K562 (cell line): ENCODE measurements around the gene CCL24. TPM values are rescaled to one million over a fixed set of nuclear protein-coding genes. Genes with fewer than 3 reads are reported as not detected.

Experiments
- ATAC-seq: fragments of 200-7000 bp; cut with Tn5 transposase; 3 replicates; pipeline ENCODE4 v1.9.1; 2020; ENCODE audit warnings: moderate library complexity
- BruUV-seq: library from RNA; stranded (reverse); fragments of 400-500 nt; replicated peaks from 2 replicates; lab custom pipeline; 2021; lab: Mats Ljungman, UMichigan
- CTCF ChIA-PET: fragments of 300-600 bp; formaldehyde crosslinking; extraction: SDS; loops from one replicate; lab custom pipeline; 2021; ENCODE audit warnings: low intra/inter-chr PET ratio; lab: Yijun Ruan, JAX
- POLR2A ChIA-PET: fragments of 300-600, 350-650 bp; sonication (Branson Sonifier 250); formaldehyde crosslinking; extraction: SDS; loops from one replicate; lab custom pipeline; 2021; ENCODE audit warnings: antibody characterized with exemption, inconsistent platforms; lab: Yijun Ruan, JAX
- DNase-seq, 4 experiments: peaks; one replicate each; pipeline versions ENCODE4 v3.0.0 to v3.0.0-alpha.2; 2011 to 2018; ENCODE audit warnings: low spot score in 3 of 4, mixed read lengths in 3 of 4; ENCODE audit errors: extremely low read depth in 1 of 4
- FAIRE-seq: peaks from 2 replicates; lab custom pipeline; 2011; peaks lifted over from hg19 to GRCh38; lab: Jason Lieb, UNC
- H2AFZ ChIP-seq: 2 replicates; pipeline ENCODE4 v1.6.0; 2011; ENCODE audit warnings: low read depth, low read length, control low read depth, inconsistent platforms
- H3K27ac ChIP-seq: fragments of 200-600 bp; 3 replicates; pipeline ENCODE4 v1.8.0; 2011; ENCODE audit warnings: low read depth, mild to moderate bottlenecking, control low read depth, inconsistent platforms, low read length, moderate library complexity, mixed read lengths; ENCODE audit errors: extremely low read depth
- H3K27me3 ChIP-seq, 2 experiments: fragments of 300-600 bp in 1 of 2; 2 replicates in 1 of 2; 3 replicates in 1 of 2; pipeline versions ENCODE4 v1.6.0 to v1.8.0; 2011; ENCODE audit warnings: inconsistent platforms in 2 of 2, low read length in 2 of 2, mild to moderate bottlenecking in 1 of 2, mixed read lengths in 1 of 2, moderate library complexity in 1 of 2; ENCODE audit not compliant: control insufficient read depth in 2 of 2, insufficient read depth in 2 of 2
- H3K36me3 ChIP-seq: fragments of 300-600 bp; 3 replicates; pipeline ENCODE4 v1.8.0; 2011; ENCODE audit warnings: mild to moderate bottlenecking, low read length, inconsistent platforms; ENCODE audit not compliant: control insufficient read depth, insufficient read depth
- H3K4me1 ChIP-seq, 2 experiments: fragments of 200-600 bp in 1 of 2; replicated peaks in 1 of 2; 2 replicates in 1 of 2; 3 replicates in 1 of 2; pipeline versions ENCODE4 v1.5.1 to v1.8.0; 2011; ENCODE audit warnings: inconsistent platforms in 2 of 2, low read length in 2 of 2, mild to moderate bottlenecking in 1 of 2, mixed read lengths in 1 of 2, moderate library complexity in 1 of 2; ENCODE audit not compliant: control insufficient read depth in 2 of 2, insufficient read depth in 2 of 2
- H3K4me2 ChIP-seq: 2 replicates; pipeline ENCODE4 v1.6.1; 2011; ENCODE audit warnings: low read length, control low read depth, inconsistent platforms, mixed read lengths; ENCODE audit not compliant: insufficient read depth
- H3K4me3 ChIP-seq: fragments of 200-600 bp; sonication (generic), shearing (Covaris generic); 2 replicates; pipeline ENCODE4 v1.5.1; 2016; ENCODE audit warnings: control low read depth, inconsistent platforms
- H3K79me2 ChIP-seq: fragments of 200-600 bp; 3 replicates; pipeline ENCODE4 v1.8.0; 2011; ENCODE audit warnings: low read length, inconsistent platforms; ENCODE audit not compliant: control insufficient read depth, insufficient read depth
- H3K9ac ChIP-seq, 2 experiments: 2 replicates each; pipeline versions ENCODE4 v1.6.0 to v1.6.1; 2011; ENCODE audit warnings: low read depth in 2 of 2, low read length in 2 of 2, control low read depth in 1 of 2, inconsistent platforms in 1 of 2, mild to moderate bottlenecking in 1 of 2, mixed read lengths in 1 of 2; ENCODE audit not compliant: insufficient read depth in 1 of 2
- H3K9me1 ChIP-seq: one replicate; pipeline ENCODE4 v1.6.0; 2011; ENCODE audit warnings: inconsistent platforms, mild to moderate bottlenecking, low read length, moderate library complexity; ENCODE audit not compliant: control insufficient read depth, insufficient read depth
- H3K9me3 ChIP-seq: replicated peaks from 2 replicates; pipeline ENCODE4 v1.5.1; 2011; ENCODE audit warnings: low read depth, low read length, inconsistent platforms; ENCODE audit not compliant: control insufficient read depth, insufficient read depth
- H4K20me1 ChIP-seq: replicated peaks from 2 replicates; pipeline ENCODE4 v1.6.1; 2011; ENCODE audit warnings: low read length, inconsistent platforms, mixed read lengths; ENCODE audit not compliant: control insufficient read depth, insufficient read depth
- BRCA1 ChIP-seq, 2 experiments: fragments of 450-650 bp in 1 of 2; sonication (generic) in 1 of 2; formaldehyde crosslinking in 1 of 2; IDR thresholded peaks; 2 replicates each; pipeline versions ENCODE4 v1.5.0 to v1.6.1; 2017 to 2020; ENCODE audit warnings: mild to moderate bottlenecking in 1 of 2, missing genetic modification reagents in 1 of 2
- DNMT1 ChIP-seq: fragments of 450-650 bp; IDR thresholded peaks from 2 replicates; pipeline ENCODE4 v1.6.1; 2016; ENCODE audit warnings: antibody characterized with exemption, mild to moderate bottlenecking
- ERF ChIP-seq: fragments of 450-650 bp; formaldehyde crosslinking; IDR thresholded peaks from 2 replicates; pipeline ENCODE4 v1.4.0; 2020; ENCODE audit warnings: mild to moderate bottlenecking, mixed read lengths
- ETV1 ChIP-seq: fragments of 450-650 bp; conservative IDR thresholded peaks from 2 replicates; pipeline ENCODE4 v1.6.1; 2016; ENCODE audit warnings: missing genetic modification characterization, control low read depth, low read depth, missing compliant biosample characterization
- FOXA1 ChIP-seq: fragments of 450-650 bp; IDR thresholded peaks from 2 replicates; pipeline ENCODE4 v1.6.1; 2016; ENCODE audit warnings: mild to moderate bottlenecking, borderline replicate concordance
- FOXA3 ChIP-seq, 2 experiments: fragments of 450-650 bp in 1 of 2; sonication (generic) in 1 of 2; formaldehyde crosslinking; IDR thresholded peaks in 1 of 2; conservative IDR thresholded peaks in 1 of 2; 2 replicates each; pipeline versions ENCODE4 v1.4.0 to v1.8.0; 2020 to 2022; ENCODE audit warnings: mild to moderate bottlenecking in 2 of 2, missing genetic modification reagents in 1 of 2
- HDAC2 ChIP-seq: fragments of 450-650 bp; IDR thresholded peaks from 2 replicates; pipeline ENCODE4 v1.6.1; 2016; ENCODE audit warnings: mild to moderate bottlenecking
- HNRNPK ChIP-seq: fragments of 200-400 bp; formaldehyde crosslinking; IDR thresholded peaks from one replicate; pipeline ENCODE4 v1.6.1; 2018; ENCODE audit warnings: mild to moderate bottlenecking, low read depth, low read length; ENCODE audit not compliant: poor library complexity, severe bottlenecking
- MTA3 ChIP-seq: fragments of 450-650 bp; formaldehyde crosslinking; IDR thresholded peaks from 2 replicates; pipeline ENCODE4 v1.6.1; 2017; ENCODE audit warnings: mild to moderate bottlenecking, borderline replicate concordance
- NFXL1 ChIP-seq: fragments of 450-650 bp; formaldehyde crosslinking; IDR thresholded peaks from 2 replicates; pipeline ENCODE4 v1.4.0; 2021; ENCODE audit warnings: mild to moderate bottlenecking
- PRPF4 ChIP-seq: fragments of 200-400 bp; formaldehyde crosslinking; IDR thresholded peaks from one replicate; pipeline ENCODE4 v1.6.1; 2017; ENCODE audit warnings: low read length, low read depth, mild to moderate bottlenecking; ENCODE audit not compliant: insufficient read depth, poor library complexity, severe bottlenecking
- TCF7L2 ChIP-seq: fragments of 150-350 bp; IDR thresholded peaks from 2 replicates; pipeline ENCODE4 v1.6.1; 2016; ENCODE audit warnings: low read depth, mild to moderate bottlenecking, low read length, moderate library complexity
- ZBTB7A ChIP-seq: IDR thresholded peaks from 2 replicates; pipeline ENCODE4 v1.6.1; 2011; ENCODE audit warnings: low read depth, mild to moderate bottlenecking, low read length, moderate library complexity, borderline replicate concordance; ENCODE audit not compliant: control insufficient read depth
- ZNF175 ChIP-seq: fragments of 200-800 bp; sonication (Bioruptor generic); IDR thresholded peaks from 2 replicates; pipeline ENCODE4 v1.6.1; 2016; ENCODE audit warnings: low read depth, mild to moderate bottlenecking, missing genetic modification characterization, missing compliant biosample characterization
- ZNF212 ChIP-seq: fragments of 450-650 bp; formaldehyde crosslinking; IDR thresholded peaks from 2 replicates; pipeline ENCODE4 v1.4.0; 2020; ENCODE audit warnings: mild to moderate bottlenecking
- ZNF586 ChIP-seq: fragments of 450-650 bp; formaldehyde crosslinking; conservative IDR thresholded peaks from 2 replicates; pipeline ENCODE4 v1.4.0; 2020; ENCODE audit warnings: mild to moderate bottlenecking, moderate library complexity
- ZNF766 ChIP-seq: fragments of 200-800 bp; sonication (Bioruptor generic); conservative IDR thresholded peaks from 2 replicates; pipeline ENCODE4 v1.6.1; 2016; ENCODE audit warnings: missing genetic modification characterization, missing compliant biosample characterization
- ZNF77 ChIP-seq: fragments of 250-450 bp; sonication (Bioruptor Pico); IDR thresholded peaks from 2 replicates; pipeline ENCODE4 v1.5.0; 2020
- WGBS: fragments of 100-300 bp; shearing (Covaris generic); methylation state at CpG from one replicate; pipeline ENCODE4 v1.1.6; 2016; ENCODE audit warnings: low coverage, mixed read lengths; ENCODE audit not compliant: insufficient coverage; ENCODE audit errors: missing lambda C conversion rate; 5-methylcytosine and 5-hydroxymethylcytosine counted together
- in situ Hi-C: fragments of 300-500 bp; cut with MboI; formaldehyde crosslinking; loops from 4 replicates; pipeline ENCODE4 v1.15.0; 2018; ENCODE audit warnings: inconsistent platforms, mixed read lengths
- intact Hi-C: fragments of 100-400 bp; cut with micrococcal nuclease; formaldehyde crosslinking; loops from 2 replicates; pipeline ENCODE4 v1.14.2; 2022
- polyA plus RNA-seq, 8 experiments: library from polyadenylated mRNA; depleted of rRNA in 4 of 8; stranded (reverse) in 5 of 8; unstranded in 3 of 8; fragments of >200 nt; fragmentation: Nextera tagmentation in 2 of 8; fragmentation: Illumina TruSeq in 1 of 8; extraction: Ambion mirVana in 2 of 8; extraction: Trizol in 1 of 8; gene quantifications; 2 replicates each; pipeline versions ENCODE4 v1.2.1 to v1.2.3, GENCODE V29; 2011 to 2014; ENCODE audit warnings: inconsistent platforms in 1 of 8, missing spikeins in 1 of 8
- total RNA-seq, 7 experiments: library from RNA; depleted of rRNA in 6 of 7; stranded (reverse); fragments of >200 nt in 6 of 7; fragmentation: Illumina TruSeq in 2 of 7; extraction: Trizol in 2 of 7; gene quantifications; 2 replicates each; pipeline versions ENCODE4 v1.2.1 to v1.2.3, GENCODE V29; 2011 to 2021; ENCODE audit warnings: low replicate concordance in 1 of 7
- TF ChIP-seq, protein P1 (sequence below), 3 experiments: IDR thresholded peaks in 2 of 3; conservative IDR thresholded peaks in 1 of 3; 2 replicates each; pipeline ENCODE4 v1.5.1; 2011 to 2012; ENCODE audit warnings: low read length in 3 of 3, mild to moderate bottlenecking in 3 of 3, control low read depth in 2 of 3, improper control_type of control experiment in 1 of 3, inconsistent platforms in 1 of 3, low read depth in 1 of 3, mixed read lengths in 1 of 3, moderate library complexity in 1 of 3; ENCODE audit not compliant: insufficient read depth in 2 of 3
- TF ChIP-seq, protein P2 (sequence below): sonication (generic); formaldehyde crosslinking; IDR thresholded peaks from 2 replicates; pipeline ENCODE4 v1.8.0; 2022; ENCODE audit warnings: mild to moderate bottlenecking, low read depth, missing genetic modification reagents

CCL24 gene
- total and polyA plus RNA-seq, 9 of the 15 experiments (the other 6 are each of a cell fraction or from before 2014, with no cell fraction given) = 0.45 to 3.6 (median 0.95) TPM; not detected in 1

DNA sequence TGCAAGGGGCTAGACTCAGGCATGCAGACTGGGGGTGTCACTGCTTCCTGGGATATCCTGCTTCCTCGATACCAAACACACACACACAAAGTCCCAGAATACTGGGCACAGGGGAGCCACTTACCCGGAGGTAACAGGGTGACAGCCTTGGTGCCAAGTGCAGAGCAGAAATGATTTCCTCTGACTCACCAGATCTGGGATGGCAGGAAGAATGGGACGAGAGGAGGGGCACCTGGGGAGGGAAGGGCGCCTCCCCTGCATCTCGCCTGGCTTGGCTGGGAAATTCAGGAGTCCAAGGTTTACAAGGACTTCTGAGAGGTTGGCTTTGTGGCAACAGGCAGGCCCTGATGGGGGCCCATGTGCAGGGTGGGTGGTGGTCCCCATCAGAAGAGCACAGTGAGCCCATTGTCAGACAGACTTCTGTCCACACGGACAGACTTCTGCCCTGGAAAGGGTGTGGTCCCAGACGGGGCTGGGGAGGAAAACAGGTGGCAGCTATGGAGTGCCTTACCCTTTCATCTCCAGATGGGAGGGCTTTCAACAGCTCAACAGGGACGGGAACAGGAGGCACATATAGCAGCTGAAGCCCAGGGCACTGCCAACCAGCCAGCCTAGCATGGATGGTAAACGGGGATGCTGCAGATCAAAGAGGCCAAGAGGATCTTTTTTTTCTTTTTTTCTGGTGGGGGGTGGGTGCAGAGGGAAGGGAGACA, 9.7 kb upstream of the CCL24 start:
- Histone ChIP-seq H3K79me2 (no peaks in the 10 kb centered on the region), H3K27me3 (peaks cover 11 to 32% of the 10 kb centered on the region in 2 experiments; a peak in 4 of 5 replicates), H3K9me3 (no peaks in the 10 kb centered on the region), H3K36me3 (no peaks in the 10 kb centered on the region), H3K4me3 (no peak overlapping the region), H3K9me1 (no peaks in the 10 kb centered on the region), H3K9ac (no peak overlapping the region), H3K4me2 (no peak overlapping the region), H3K4me1 (peaks cover 0 to 5% of the 10 kb centered on the region in 2 experiments; a peak in 1 of 5 replicates), H3K27ac (no peak overlapping the region), H4K20me1 (peaks cover 3% of the 10 kb centered on the region; the same call in 1 of the 2 replicates), H2AFZ (no peak overlapping the region)
- FAIRE-seq (no peak), ATAC-seq (no peak; the same call in 2 of the 3 replicates), DNase-seq (no peak)
- in situ Hi-C loops (no loop called here), intact Hi-C loops (no loop called here)
- POLR2A ChIA-PET = no interaction called here
- no peak for TF ChIP-seq DNMT1
- TF ChIP-seq ZNF212 (CRISPR knock-in tag) = no peak
- TF ChIP-seq ZNF77 (CRISPR knock-in tag) = no peak
- no peak for TF ChIP-seq ZNF175 (CRISPR knock-in tag)
- no peak for TF ChIP-seq FOXA3 (CRISPR knock-in tag; conservative IDR thresholded peaks at IDR 0.05 in 1 of 2, IDR thresholded peaks at IDR 0.05 in 1 of 2)
- no peak for TF ChIP-seq HNRNPK
- TF ChIP-seq BRCA1 (IDR thresholded peaks at IDR 0.05) = no peak
- no peak for TF ChIP-seq BRCA1 (CRISPR knock-in tag; IDR thresholded peaks at IDR 0.05)
- no peak for TF ChIP-seq ZNF766 (CRISPR knock-in tag)
- no peak for TF ChIP-seq ZBTB7A
- TF ChIP-seq TCF7L2 = no peak
- no peak for TF ChIP-seq FOXA1
- TF ChIP-seq MTA3 = no peak
- no peak for TF ChIP-seq NFXL1 (CRISPR knock-in tag)
- TF ChIP-seq ETV1 = no peak
- TF ChIP-seq PRPF4 = no peak
- TF ChIP-seq, protein P1, sequence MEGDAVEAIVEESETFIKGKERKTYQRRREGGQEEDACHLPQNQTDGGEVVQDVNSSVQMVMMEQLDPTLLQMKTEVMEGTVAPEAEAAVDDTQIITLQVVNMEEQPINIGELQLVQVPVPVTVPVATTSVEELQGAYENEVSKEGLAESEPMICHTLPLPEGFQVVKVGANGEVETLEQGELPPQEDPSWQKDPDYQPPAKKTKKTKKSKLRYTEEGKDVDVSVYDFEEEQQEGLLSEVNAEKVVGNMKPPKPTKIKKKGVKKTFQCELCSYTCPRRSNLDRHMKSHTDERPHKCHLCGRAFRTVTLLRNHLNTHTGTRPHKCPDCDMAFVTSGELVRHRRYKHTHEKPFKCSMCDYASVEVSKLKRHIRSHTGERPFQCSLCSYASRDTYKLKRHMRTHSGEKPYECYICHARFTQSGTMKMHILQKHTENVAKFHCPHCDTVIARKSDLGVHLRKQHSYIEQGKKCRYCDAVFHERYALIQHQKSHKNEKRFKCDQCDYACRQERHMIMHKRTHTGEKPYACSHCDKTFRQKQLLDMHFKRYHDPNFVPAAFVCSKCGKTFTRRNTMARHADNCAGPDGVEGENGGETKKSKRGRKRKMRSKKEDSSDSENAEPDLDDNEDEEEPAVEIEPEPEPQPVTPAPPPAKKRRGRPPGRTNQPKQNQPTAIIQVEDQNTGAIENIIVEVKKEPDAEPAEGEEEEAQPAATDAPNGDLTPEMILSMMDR (IDR thresholded peaks at IDR 0.05 in 2 of 3, conservative IDR thresholded peaks at IDR 0.05 in 1 of 3; ENCODE audit: insufficient read depth in 2 of 3, low read depth in 1 of 3, low read length in 3 of 3) = no peak
- TF ChIP-seq ERF (CRISPR knock-in tag) = no peak
- TF ChIP-seq, protein P2, sequence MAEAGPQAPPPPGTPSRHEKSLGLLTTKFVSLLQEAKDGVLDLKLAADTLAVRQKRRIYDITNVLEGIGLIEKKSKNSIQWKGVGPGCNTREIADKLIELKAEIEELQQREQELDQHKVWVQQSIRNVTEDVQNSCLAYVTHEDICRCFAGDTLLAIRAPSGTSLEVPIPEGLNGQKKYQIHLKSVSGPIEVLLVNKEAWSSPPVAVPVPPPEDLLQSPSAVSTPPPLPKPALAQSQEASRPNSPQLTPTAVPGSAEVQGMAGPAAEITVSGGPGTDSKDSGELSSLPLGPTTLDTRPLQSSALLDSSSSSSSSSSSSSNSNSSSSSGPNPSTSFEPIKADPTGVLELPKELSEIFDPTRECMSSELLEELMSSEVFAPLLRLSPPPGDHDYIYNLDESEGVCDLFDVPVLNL (CRISPR knock-in tag) = no peak
- no peak for TF ChIP-seq ZNF586 (CRISPR knock-in tag)
- TF ChIP-seq HDAC2 = no peak
- no TSS peak for BruUV-seq
- WGBS = 9% methylated on average over 9 of the region's 9 CpGs
- CTCF ChIA-PET = interaction anchor here (0.6 kb wide), 1 partner anchor 1351 kb away, joined by 3 read pairs; no protein-coding TSS in a partner anchor
